Fibroblast of skin of scalp (primary cell): ENCODE results near the gene CHRM5. TPM values are rescaled to one million over a fixed set of nuclear protein-coding genes. Genes with fewer than 3 reads are reported as not detected.
A peak's percentile ranks its signal among the peaks of the same experiment; 100 is the strongest.

Source experiments
- DNase-seq: peaks from one replicate; pipeline ENCODE4 v3.0.0-alpha.2; 2013
- polyA plus RNA-seq, 2 experiments: library from polyadenylated mRNA; unstranded; fragments of 120-200 nt; gene quantifications; one replicate each; pipeline ENCODE4 v1.2.1, GENCODE V29; 2013; ENCODE audit not compliant: insufficient read length in 2 of 2

CHRM5 gene
- not detected for polyA plus RNA-seq (2013, experiment 1 of 2; ENCODE audit: insufficient read length)
- 0.17 TPM for polyA plus RNA-seq (2013, experiment 2 of 2; ENCODE audit: insufficient read length)

GRCh38 chr15:33968224-33968623 lies at the start of gene CHRM5:
Gene CHRM5, plus strand, starts transcription at chr15:33968497. Its CDS starts 94,221 bp downstream, at chr15:34062718.
- DNase-seq: no peak

GRCh38 chr15:33923446-33923845 lies 44.9 kb upstream of the CHRM5 start:
- no peak for DNase-seq

GRCh38 chr15:33926260-33926659 lies 42.0 kb upstream of the CHRM5 start:
- no peak for DNase-seq

GRCh38 chr15:33932734-33933133 lies 35.6 kb upstream of the CHRM5 start:
- DNase-seq: no peak

DNA sequence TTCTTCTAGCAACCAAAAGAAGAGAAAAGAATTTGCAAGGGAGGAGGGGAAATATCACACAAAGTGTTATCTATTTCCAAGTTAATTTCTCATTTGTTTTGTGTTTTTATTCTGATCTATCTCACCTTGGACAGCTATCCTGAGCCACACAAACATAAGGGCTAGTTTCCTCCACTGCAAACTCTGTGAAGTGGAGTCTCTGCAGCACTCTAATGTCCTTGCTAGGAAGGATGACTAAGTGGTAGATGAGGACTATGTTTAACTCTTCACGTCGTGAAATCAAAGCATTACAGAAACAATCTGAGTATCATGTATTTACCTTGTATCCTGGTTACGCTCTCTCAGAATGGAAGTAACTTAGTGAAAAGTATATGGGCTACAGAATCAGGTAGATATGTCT lies 33.9 kb upstream of the CHRM5 start:
- DNase-seq: no peak

- peak; percentile 62 for DNase-seq
Observed at GRCh38 chr15:33934921-33935320, 33.4 kb upstream of the CHRM5 start.

DNA sequence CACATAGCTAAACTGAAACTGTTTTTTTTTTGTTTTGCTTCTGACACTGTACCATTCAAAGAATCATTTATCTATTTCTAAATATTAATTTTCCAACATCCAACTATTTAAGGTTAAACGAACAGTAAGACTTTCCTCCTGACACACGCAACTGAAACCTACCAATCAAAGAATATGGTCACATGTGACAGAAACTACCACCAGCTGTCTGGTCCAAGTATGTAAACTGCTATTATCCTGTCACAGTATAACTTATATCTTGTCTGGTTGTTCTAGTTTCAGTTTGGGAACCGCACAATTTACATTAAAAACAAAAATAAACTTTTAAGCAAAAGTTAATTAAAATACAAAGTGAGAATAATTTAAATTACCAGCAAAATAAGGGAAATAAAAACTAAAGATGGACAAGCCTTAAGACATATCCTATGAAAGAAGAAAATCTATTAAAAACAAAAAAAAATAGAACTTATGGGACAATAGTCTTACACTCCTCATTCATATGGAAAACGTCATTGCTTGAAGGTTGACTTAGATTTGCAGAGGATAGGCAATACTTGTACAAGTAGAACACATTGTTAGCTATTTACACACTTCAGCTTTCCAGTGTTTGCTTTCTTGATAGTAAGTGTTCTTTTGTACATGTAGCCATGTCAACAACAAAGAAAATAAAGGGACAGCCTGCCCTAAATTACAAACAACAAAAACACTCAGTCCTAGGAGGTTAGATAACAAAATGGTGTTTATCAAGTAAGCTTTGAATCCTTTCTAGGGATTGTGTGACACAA lies 26.8 kb upstream of the CHRM5 start:
- no peak for DNase-seq

GRCh38 chr15:33946152-33946551 lies 22.1 kb upstream of the CHRM5 start:
- DNase-seq: no peak

DNA sequence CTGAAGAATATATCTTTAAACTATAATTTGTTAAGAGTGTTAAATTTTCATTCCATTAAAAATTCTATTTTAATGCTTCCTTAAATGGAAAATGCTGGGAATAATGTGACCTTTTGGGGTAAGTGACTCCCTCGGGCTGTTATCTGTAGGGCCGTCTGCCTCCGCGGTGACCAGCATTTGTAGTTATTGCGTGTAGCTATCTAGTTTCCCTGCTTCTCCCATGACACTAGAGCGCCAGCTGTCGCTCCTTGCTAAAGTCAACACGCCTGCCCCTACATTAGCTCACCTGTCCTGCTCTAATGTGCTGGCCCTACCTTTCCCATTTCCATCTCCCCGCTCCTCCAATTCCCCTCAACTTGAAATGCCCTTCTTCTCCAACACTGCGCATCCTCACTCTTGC lies 12.4 kb upstream of the CHRM5 start:
- no peak for DNase-seq

DNA sequence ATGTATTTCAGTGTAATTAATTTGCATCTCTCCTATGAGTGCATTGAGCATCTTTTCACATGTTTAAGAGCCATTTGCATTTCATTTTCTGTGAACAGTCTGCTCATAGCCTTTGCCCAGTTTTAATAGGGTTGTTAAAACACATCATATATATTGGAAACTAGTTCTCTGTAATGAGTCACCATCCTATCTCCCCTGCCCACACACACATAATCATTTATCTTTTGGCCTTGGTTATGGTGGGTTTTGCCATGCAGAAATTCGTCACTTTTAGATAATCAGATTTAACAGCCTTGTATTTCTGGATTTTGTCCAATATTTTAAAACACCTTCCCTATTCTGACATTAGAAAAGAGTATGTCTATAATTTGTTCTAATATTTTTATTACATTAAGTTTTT lies 11.9 kb upstream of the CHRM5 start:
- DNase-seq: no peak

DNA sequence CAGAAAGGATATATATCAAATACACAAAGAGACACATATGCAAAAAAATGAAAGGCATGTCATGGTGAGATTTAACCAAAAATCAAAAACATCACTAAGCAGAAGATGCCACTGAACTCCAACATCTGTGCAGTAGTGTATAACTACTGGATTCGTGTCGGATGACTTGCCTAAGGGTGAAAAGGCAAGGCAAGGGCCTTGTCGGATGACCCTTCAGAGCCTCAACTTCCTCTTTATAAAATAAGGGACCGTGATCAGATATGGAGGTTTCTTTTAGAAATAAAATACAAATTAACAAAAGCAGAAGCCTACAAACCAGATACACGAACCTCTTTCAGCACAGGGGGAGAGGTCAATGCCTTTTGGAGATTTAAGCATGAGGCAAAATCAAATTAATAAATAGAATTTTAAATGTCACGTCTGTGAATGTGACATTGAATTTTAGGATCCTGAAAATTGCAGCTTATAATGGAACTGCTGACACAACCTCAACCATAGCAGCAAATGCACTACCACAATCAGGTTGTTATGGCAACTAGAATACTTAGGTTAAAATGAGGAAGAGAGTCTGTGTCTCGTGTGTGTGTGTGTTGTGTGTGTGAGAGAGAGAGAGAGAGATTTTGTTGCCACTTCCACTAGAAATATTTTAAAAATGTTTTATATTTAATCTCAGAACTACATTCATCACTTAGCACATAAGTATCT lies 8.3 kb upstream of the CHRM5 start:
- DNase-seq: no peak

- no peak for DNase-seq
Observed at GRCh38 chr15:33960549-33960935, 7.8 kb upstream of the CHRM5 start.

DNA sequence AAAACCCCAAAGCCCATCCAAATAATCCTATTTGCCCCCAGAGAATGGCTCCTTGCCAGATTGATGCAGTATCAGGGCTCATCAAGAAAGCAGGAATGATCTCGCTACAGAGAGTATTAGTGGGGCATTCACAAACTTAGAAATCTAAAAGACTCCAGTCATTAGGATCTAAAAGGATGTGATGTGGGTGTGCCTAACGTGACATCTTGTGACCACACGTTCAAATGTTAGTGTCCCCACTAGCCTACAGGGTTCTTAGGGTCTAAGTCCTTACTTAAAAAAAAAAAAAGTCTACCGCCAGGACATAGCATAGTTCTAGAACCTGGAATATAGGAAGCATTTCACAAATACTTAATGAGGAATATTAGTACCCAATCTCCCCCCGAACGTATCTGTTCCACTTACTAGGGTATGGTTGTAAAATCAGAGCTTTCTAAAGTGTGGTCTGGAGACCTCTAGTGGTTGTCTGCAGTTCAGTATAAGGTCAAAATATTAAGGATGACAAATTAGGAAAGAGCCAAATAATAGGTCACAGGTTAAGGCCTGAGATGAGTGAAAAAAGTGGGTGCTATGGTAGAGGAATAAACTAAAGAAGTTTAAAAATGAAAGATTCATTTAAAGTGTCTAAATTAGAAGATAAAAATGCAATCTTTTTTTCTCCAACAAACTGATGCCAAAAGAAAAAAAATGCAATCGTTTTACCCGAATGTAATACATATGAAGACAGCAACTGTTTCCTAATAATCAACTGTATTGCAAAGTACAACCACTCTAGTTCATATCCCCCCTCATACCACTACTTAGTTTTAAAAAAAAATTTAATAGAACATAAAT lies 4.2 kb upstream of the CHRM5 start:
- peak; percentile 51 for DNase-seq

GRCh38 chr15:33964665-33965040 lies 3.6 kb upstream of the CHRM5 start:
- no peak for DNase-seq

DNA sequence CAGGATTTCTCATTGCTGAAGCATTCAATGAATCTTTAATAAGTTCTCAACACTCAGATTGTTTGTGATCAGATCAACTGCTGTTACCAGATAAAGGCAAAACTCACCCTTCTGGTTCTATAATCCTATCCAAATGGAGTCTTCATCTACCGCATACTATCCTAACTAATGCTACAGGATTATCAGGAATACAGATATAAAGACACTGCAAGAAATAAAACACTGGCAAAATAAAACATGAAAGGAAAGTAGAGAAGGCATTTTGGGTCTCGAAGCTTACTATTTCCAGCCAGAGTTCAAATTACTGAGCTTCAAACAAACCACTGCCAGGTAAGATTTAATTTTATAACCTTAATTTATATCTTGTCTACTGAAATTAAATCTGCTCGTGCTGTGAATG lies 524 bp downstream of the CHRM5 start:
- DNase-seq: no peak

GRCh38 chr15:33971811-33972210 lies 3.5 kb downstream of the CHRM5 start:
- DNase-seq: no peak

DNA sequence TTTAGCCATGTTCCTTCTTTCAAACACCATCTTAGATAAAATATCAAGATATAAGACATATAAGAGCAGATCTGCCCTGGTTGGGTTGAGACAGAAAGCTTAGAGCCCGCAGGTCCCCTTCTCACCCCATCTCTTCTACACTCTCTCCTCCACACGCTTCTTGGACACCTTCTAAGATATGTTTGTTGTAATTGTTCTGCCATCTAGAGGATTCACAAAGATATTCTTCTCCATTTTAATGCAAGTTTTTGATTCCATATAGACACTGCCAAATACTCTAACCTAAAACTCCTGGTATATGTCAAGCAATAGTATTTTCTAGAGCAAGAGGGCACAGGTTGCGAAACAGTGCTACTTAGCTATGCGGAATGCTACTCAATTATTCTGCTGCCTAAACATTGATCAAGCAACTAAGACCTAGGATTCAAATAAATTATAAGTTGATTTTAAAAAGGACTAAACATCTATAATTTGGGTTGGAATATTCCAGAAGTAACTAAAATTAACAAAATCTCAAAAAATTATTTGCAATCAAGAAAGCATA lies 6.8 kb downstream of the CHRM5 start:
- DNase-seq: no peak

DNA sequence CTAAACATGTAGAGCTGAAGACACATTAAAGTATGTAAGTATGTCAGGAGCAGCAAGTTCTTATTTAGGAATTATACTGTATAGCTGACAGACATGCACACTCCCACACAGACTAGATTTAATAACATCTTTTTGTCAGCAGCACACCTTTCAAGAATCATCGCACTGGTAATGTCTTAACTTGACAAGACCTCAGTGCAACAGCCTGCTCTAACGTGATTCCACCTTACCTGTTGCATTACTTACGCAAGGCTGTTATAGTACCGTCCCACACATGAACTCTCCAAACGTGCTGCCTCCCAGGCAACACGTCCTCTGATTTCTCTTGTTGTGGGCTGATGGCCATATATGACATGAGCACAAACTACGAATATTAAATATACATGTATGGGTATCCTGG lies 11.9 kb downstream of the CHRM5 start:
- DNase-seq: no peak

DNA sequence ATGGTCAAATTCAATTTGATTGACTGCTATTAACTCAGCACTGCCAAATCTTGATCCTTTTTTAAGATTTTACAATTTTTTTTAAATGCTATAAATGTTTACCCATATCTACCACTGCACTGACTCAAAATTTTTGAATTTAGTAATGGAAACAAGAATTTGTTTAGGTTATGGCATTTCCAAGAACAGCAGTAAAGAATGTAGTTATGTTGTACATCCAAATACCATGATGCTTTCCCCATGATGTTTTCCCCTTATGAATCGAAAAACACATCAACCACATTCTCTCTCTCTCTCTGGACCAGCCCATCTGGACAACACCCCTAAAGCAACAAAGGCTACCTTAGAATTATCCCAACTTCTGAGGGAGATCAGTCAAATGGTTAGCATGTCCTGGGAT lies 14.2 kb downstream of the CHRM5 start:
- DNase-seq: peak; percentile 64

- DNase-seq: peak; percentile 94
Observed at GRCh38 chr15:33985287-33985686, 17.0 kb downstream of the CHRM5 start.

- peak; percentile 22 for DNase-seq
Observed at GRCh38 chr15:33985751-33986150, 17.5 kb downstream of the CHRM5 start.

GRCh38 chr15:33987444-33987843 lies 19.1 kb downstream of the CHRM5 start:
- no peak for DNase-seq

DNA sequence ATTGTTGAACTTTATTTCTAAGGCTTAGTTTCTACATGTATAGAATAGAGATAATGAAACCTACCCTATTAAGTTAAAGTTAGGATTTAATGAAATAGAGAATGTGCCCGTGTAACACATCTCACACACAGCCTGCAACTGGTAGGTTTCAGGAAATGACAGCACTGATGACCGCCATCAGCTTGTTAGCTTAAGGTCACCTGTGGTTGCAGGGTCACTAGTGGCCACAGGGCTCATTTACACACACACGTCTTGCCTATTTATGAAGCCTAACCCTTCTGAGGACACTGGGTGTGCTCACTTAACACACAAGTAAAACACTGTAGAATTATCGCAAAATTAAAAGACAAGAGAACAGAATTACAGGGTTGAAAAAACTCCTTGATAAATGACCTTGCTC lies 20.1 kb downstream of the CHRM5 start:
- DNase-seq: no peak
